Osteoblast (primary cell): ENCODE measurements around the gene PLCL2. TPM values are rescaled to one million over a fixed set of nuclear protein-coding genes. Genes with fewer than 3 reads are reported as not detected.

Experiments used
- DNase-seq: peaks from one replicate; pipeline ENCODE4 v3.0.0; 2011; ENCODE audit warnings: low spot score, mixed read lengths; ENCODE audit not compliant: insufficient read length; ENCODE audit errors: missing footprints
- H2AFZ ChIP-seq: 2 replicates; pipeline ENCODE4 v1.6.0; 2011; ENCODE audit warnings: mild to moderate bottlenecking, low read length
- H3K27ac ChIP-seq: 2 replicates; pipeline ENCODE4 v1.5.1; 2011; ENCODE audit warnings: mild to moderate bottlenecking, low read depth, low read length, moderate library complexity
- H3K27me3 ChIP-seq: 2 replicates; pipeline ENCODE4 v1.6.0; 2012; ENCODE audit warnings: mild to moderate bottlenecking, control low read depth, inconsistent platforms, low read length, moderate library complexity; ENCODE audit not compliant: insufficient read depth
- H3K36me3 ChIP-seq: 2 replicates; pipeline ENCODE4 v1.5.1; 2011; ENCODE audit warnings: mild to moderate bottlenecking, low read length, control low read depth, moderate library complexity; ENCODE audit not compliant: insufficient read depth
- H3K4me1 ChIP-seq: 2 replicates; pipeline ENCODE4 v1.5.1; 2011; ENCODE audit warnings: mild to moderate bottlenecking, low read length, control low read depth, moderate library complexity; ENCODE audit not compliant: insufficient read depth
- H3K4me2 ChIP-seq: 2 replicates; pipeline ENCODE4 v1.6.0; 2011; ENCODE audit warnings: mild to moderate bottlenecking, low read length; ENCODE audit not compliant: insufficient read depth
- H3K4me3 ChIP-seq: fragments of 200-600 bp; sonication (generic); 3 replicates; pipeline ENCODE4 v1.5.1; 2012; ENCODE audit warnings: mild to moderate bottlenecking, low read length, inconsistent platforms; ENCODE audit not compliant: insufficient read depth
- H3K79me2 ChIP-seq: 2 replicates; pipeline ENCODE4 v1.6.0; 2012; ENCODE audit warnings: mild to moderate bottlenecking, low read length, control low read depth, inconsistent platforms; ENCODE audit not compliant: insufficient read depth
- H3K9me3 ChIP-seq: 2 replicates; pipeline ENCODE4 v1.5.1; 2011; ENCODE audit warnings: low read depth, low read length, control low read depth
- H4K20me1 ChIP-seq: 2 replicates; pipeline ENCODE4 v1.6.0; 2012; ENCODE audit warnings: mild to moderate bottlenecking, low read length, control low read depth; ENCODE audit not compliant: insufficient read depth
- total RNA-seq: library from RNA; depleted of rRNA; stranded (reverse); fragments of >200 nt; gene quantifications from 2 replicates; pipeline ENCODE4 v1.2.3, GENCODE V29; 2012
- TF ChIP-seq, protein P1 (sequence below): IDR thresholded peaks from 2 replicates; pipeline ENCODE4 v1.5.1; 2011; ENCODE audit warnings: mild to moderate bottlenecking, low read depth, low read length, moderate library complexity; ENCODE audit errors: extremely low read depth

The PLCL2 gene
- total RNA-seq, 1 donor = 5.1 TPM

DNA sequence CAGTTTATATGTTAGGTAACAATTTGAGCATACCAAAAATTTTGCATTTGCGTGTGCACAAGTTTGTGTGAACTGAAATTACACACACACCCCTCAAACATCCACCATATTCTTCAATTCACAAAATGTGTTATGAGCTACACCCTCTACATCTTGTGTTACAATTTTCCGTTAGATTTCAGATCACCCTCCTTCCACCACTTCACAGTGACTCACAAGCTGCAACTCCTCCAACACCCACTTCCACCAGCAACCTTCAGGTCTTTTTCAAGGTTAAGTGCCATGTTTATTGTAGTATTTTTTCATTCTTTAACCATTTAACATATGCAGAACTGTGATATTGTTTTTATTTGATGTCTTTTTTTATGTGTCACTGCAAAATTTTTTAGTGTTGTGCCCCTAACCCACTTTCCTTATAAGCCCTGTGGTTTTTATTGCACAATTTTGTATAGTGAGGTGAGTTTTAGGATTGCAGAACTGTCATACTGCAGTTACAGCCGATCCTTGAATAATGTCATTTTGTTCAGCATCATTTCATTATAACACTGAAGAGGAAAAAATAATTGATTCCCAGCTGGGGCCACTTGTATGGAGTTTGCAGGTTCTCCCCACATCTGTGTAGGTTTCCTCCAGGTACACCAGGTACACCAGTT lies 148.9 kb downstream of the PLCL2 start:
- Histone ChIP-seq H3K4me1 (no peaks in the 10 kb centered on the region), H3K79me2 (no peaks in the 10 kb centered on the region), H3K4me2 (no peak overlapping the region), H3K4me3 (no peak overlapping the region), H3K9me3 (no peaks in the 10 kb centered on the region), H2AFZ (no peak overlapping the region), H4K20me1 (no peaks in the 10 kb centered on the region), H3K36me3 (no peaks in the 10 kb centered on the region), H3K27me3 (no peaks in the 10 kb centered on the region), H3K27ac (no peak overlapping the region)
- no peak for DNase-seq
- TF ChIP-seq, protein P1, sequence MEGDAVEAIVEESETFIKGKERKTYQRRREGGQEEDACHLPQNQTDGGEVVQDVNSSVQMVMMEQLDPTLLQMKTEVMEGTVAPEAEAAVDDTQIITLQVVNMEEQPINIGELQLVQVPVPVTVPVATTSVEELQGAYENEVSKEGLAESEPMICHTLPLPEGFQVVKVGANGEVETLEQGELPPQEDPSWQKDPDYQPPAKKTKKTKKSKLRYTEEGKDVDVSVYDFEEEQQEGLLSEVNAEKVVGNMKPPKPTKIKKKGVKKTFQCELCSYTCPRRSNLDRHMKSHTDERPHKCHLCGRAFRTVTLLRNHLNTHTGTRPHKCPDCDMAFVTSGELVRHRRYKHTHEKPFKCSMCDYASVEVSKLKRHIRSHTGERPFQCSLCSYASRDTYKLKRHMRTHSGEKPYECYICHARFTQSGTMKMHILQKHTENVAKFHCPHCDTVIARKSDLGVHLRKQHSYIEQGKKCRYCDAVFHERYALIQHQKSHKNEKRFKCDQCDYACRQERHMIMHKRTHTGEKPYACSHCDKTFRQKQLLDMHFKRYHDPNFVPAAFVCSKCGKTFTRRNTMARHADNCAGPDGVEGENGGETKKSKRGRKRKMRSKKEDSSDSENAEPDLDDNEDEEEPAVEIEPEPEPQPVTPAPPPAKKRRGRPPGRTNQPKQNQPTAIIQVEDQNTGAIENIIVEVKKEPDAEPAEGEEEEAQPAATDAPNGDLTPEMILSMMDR = no peak

GRCh38 chr3:17035033-17035432 lies 150.3 kb downstream of the PLCL2 start:
- Histone ChIP-seq H3K27ac (no peak overlapping the region), H4K20me1 (no peaks in the 10 kb centered on the region), H3K36me3 (no peaks in the 10 kb centered on the region), H2AFZ (no peak overlapping the region), H3K9me3 (no peaks in the 10 kb centered on the region), H3K27me3 (no peaks in the 10 kb centered on the region), H3K4me3 (no peak overlapping the region), H3K4me2 (no peak overlapping the region), H3K79me2 (no peaks in the 10 kb centered on the region), H3K4me1 (peaks cover 10% of the 10 kb centered on the region)
- TF ChIP-seq, protein P1 = no peak
- DNase-seq = no peak

DNA sequence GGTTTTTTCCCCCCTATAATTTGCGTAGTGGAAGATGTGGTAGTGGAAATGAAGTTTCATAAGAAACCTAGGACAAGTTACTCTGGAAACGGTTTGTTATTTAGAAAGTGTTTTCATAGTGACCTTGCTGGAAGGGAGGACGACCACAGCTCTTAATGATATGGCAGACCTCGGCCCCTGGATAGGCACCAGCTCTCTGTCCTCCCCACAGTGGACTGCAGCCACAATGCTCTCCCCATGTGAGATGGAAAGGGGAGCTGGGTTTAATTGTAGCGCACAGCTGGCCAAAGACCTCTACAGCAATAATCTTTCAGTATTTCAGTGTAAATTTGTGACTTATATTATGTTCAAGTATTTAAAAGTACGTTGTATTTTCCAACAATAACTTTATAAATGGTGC lies 151.2 kb downstream of the PLCL2 start:
- no peak for DNase-seq

DNA sequence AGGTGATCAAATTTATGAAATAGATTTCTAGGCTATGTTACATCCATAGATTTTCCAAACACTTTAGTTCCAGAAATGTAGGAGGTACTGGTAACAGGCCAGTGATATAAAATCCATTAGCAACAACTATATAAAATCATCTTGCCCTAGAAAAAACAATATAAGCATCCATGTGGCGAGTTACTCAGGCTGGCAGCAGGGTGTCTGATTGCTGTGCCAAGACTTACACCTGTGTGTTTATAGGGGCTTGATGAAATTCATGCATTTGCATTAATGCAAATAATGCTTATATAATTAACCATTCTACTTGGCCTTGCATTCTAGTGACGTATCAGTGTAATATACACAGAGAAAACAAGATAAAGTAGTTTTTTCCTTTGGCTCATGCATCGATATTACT lies 153.4 kb downstream of the PLCL2 start:
- Histone ChIP-seq H3K4me1 (peaks cover 27% of the 10 kb centered on the region), H3K9me3 (no peaks in the 10 kb centered on the region), H3K4me3 (no peak overlapping the region), H2AFZ (no peak overlapping the region), H4K20me1 (no peaks in the 10 kb centered on the region), H3K4me2 (no peak overlapping the region), H3K27ac (no peak overlapping the region), H3K36me3 (no peaks in the 10 kb centered on the region), H3K27me3 (no peaks in the 10 kb centered on the region), H3K79me2 (no peaks in the 10 kb centered on the region)
- DNase-seq = no peak
- TF ChIP-seq, protein P1 = no peak

More for the DNA sequence above, 151.2 kb downstream of the PLCL2 start:
- Histone ChIP-seq H3K36me3 (no peaks in the 10 kb centered on the region), H2AFZ (no peak overlapping the region), H4K20me1 (no peaks in the 10 kb centered on the region), H3K27ac (no peak overlapping the region), H3K9me3 (no peaks in the 10 kb centered on the region), H3K4me3 (no peak overlapping the region), H3K4me1 (peaks cover 20% of the 10 kb centered on the region), H3K4me2 (no peak overlapping the region), H3K27me3 (no peaks in the 10 kb centered on the region), H3K79me2 (no peaks in the 10 kb centered on the region)
- TF ChIP-seq, protein P1 = no peak
